Mesenchymal stem cell (in vitro differentiated cells and primary cell): ENCODE results near the gene TSPYL4.

Experiments used
- DNase-seq: peaks from one replicate; pipeline ENCODE4 v3.0.0-alpha.2; 2013
- H2AFZ ChIP-seq: one replicate; pipeline ENCODE4 v1.6.1; 2013; ENCODE audit warnings: low read depth, mild to moderate bottlenecking, control low read depth, inconsistent platforms, low read length, moderate library complexity
- H2AK5ac ChIP-seq: 2 replicates; pipeline ENCODE4 v1.6.1; 2013; ENCODE audit warnings: low read length, moderate library complexity, mild to moderate bottlenecking, inconsistent platforms; ENCODE audit not compliant: severe bottlenecking
- H2BK120ac ChIP-seq: one replicate; pipeline ENCODE4 v1.6.1; 2013; ENCODE audit warnings: low read depth, mild to moderate bottlenecking, inconsistent platforms, low read length, moderate library complexity
- H2BK12ac ChIP-seq, 2 experiments: one replicate each; pipeline ENCODE4 v1.6.1; 2013; ENCODE audit warnings: inconsistent platforms in 2 of 2, low read length in 2 of 2, mild to moderate bottlenecking in 2 of 2, moderate library complexity in 2 of 2, control low read depth in 1 of 2
- H2BK15ac ChIP-seq: one replicate; pipeline ENCODE4 v1.6.1; 2013; ENCODE audit warnings: mild to moderate bottlenecking, low read depth, inconsistent platforms; ENCODE audit not compliant: poor library complexity, severe bottlenecking
- H2BK5ac ChIP-seq: 2 replicates; pipeline ENCODE4 v1.6.1; 2013; ENCODE audit warnings: low read depth, mild to moderate bottlenecking, low read length, control low read depth, inconsistent platforms; ENCODE audit not compliant: poor library complexity, severe bottlenecking
- H3K14ac ChIP-seq, 2 experiments: one replicate each; pipeline ENCODE4 v1.6.1; 2013; ENCODE audit warnings: inconsistent platforms in 2 of 2, low read length in 2 of 2, control low read depth in 1 of 2, mild to moderate bottlenecking in 1 of 2, moderate library complexity in 1 of 2
- H3K18ac ChIP-seq, 2 experiments: one replicate each; pipeline ENCODE4 v1.6.1; 2013; ENCODE audit warnings: inconsistent platforms in 2 of 2, low read length in 2 of 2, control low read depth in 1 of 2, low read depth in 1 of 2, mild to moderate bottlenecking in 1 of 2
- H3K23ac ChIP-seq, 2 experiments: one replicate each; pipeline ENCODE4 v1.6.1; 2013; ENCODE audit warnings: inconsistent platforms in 2 of 2, low read length in 2 of 2, mild to moderate bottlenecking in 2 of 2, moderate library complexity in 2 of 2, control low read depth in 1 of 2
- H3K27ac ChIP-seq: 2 replicates; pipeline ENCODE4 v1.5.1; 2013; ENCODE audit warnings: mild to moderate bottlenecking, moderate library complexity, low read length, control low read depth, inconsistent platforms; ENCODE audit not compliant: poor library complexity, severe bottlenecking
- H3K27me3 ChIP-seq, 2 experiments: 2 replicates each; pipeline versions ENCODE4 v1.6.1 to v1.7.0; 2013; ENCODE audit warnings: low read length in 2 of 2, mild to moderate bottlenecking in 2 of 2, moderate library complexity in 2 of 2, control low read depth in 1 of 2, inconsistent platforms in 1 of 2; ENCODE audit not compliant: control insufficient read depth in 1 of 2, insufficient read depth in 1 of 2
- H3K36me3 ChIP-seq, 2 experiments: 2 replicates each; pipeline versions ENCODE4 v1.6.1 to v1.7.0; 2013; ENCODE audit warnings: low read length in 2 of 2, control low read depth in 1 of 2, inconsistent platforms in 1 of 2, low read depth in 1 of 2, mild to moderate bottlenecking in 1 of 2; ENCODE audit not compliant: insufficient read depth in 2 of 2, control insufficient read depth in 1 of 2
- H3K4ac ChIP-seq, 2 experiments: one replicate each; pipeline ENCODE4 v1.6.1; 2013; ENCODE audit warnings: inconsistent platforms in 2 of 2, low read length in 2 of 2, mild to moderate bottlenecking in 2 of 2, moderate library complexity in 2 of 2, control low read depth in 1 of 2, low read depth in 1 of 2
- H3K4me1 ChIP-seq: 2 replicates; pipeline ENCODE4 v1.6.1; 2013; ENCODE audit warnings: low read depth, low read length, control low read depth; ENCODE audit not compliant: control insufficient read depth, insufficient read depth
- H3K4me2 ChIP-seq: 2 replicates; pipeline ENCODE4 v1.6.1; 2013; ENCODE audit warnings: low read length, mild to moderate bottlenecking, inconsistent platforms; ENCODE audit not compliant: poor library complexity, severe bottlenecking
- H3K4me3 ChIP-seq, 2 experiments: 2 replicates each; pipeline versions ENCODE4 v1.5.1 to v1.7.0; 2013; ENCODE audit warnings: low read length in 2 of 2, mild to moderate bottlenecking in 2 of 2, control low read depth in 1 of 2, low read depth in 1 of 2; ENCODE audit not compliant: insufficient read depth in 1 of 2
- H3K79me1 ChIP-seq: replicated peaks from 2 replicates; pipeline ENCODE4 v1.6.1; 2013; ENCODE audit warnings: mild to moderate bottlenecking, control low read depth, low read length, inconsistent platforms; ENCODE audit not compliant: poor library complexity, severe bottlenecking
- H3K9ac ChIP-seq: 2 replicates; pipeline ENCODE4 v1.7.0; 2013; ENCODE audit warnings: mild to moderate bottlenecking, low read length, moderate library complexity
- H3K9me3 ChIP-seq: 2 replicates; pipeline ENCODE4 v1.7.0; 2013; ENCODE audit warnings: mild to moderate bottlenecking, low read length; ENCODE audit not compliant: control insufficient read depth
- H4K8ac ChIP-seq: one replicate; pipeline ENCODE4 v1.6.1; 2013; ENCODE audit warnings: inconsistent platforms, mild to moderate bottlenecking, low read length, moderate library complexity
- H4K91ac ChIP-seq: one replicate; pipeline ENCODE4 v1.6.1; 2013; ENCODE audit warnings: mild to moderate bottlenecking, low read length, inconsistent platforms
- WGBS: methylation state at CpG from one replicate; pipeline ENCODE4 v1.1.7; 2013; ENCODE audit warnings: mixed read lengths; 5-methylcytosine and 5-hydroxymethylcytosine counted together

The TSPYL4 gene

DNA sequence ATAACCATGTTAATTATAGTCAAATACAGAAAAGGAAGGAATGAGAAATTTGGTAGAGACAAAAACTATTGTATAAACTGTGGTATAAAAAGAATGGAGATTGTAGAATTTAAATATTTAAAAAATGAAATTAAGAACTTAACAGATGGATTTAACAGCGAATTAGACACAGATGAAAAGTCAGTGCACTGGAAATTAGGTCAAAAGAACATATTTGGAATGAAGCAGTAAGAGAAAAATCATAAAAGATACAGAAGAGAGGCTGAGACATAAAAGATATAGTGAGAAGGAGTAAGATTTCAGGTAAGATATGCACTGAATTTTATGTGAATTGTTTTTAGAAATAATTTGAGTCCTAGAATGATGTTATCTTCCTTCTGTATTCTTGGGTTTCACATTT is 14.0 kb downstream of the TSPYL4 start:
- H3K4ac ChIP-seq, result no peak overlapping the region
- WGBS, result 98% methylated on average over 1 of the region's 1 CpG
- H3K27me3 ChIP-seq, result no peaks in the 10 kb centered on the region
- H2AFZ ChIP-seq, result no peak overlapping the region
- no peaks in the 10 kb centered on the region for H3K9me3 ChIP-seq
- H3K4me2 ChIP-seq, result no peak overlapping the region
- H3K4me3 ChIP-seq, result no peak overlapping the region
- no peak overlapping the region for H2BK15ac ChIP-seq
- no peak overlapping the region for H2BK120ac ChIP-seq
- DNase-seq, result no peak
- no peaks in the 10 kb centered on the region for H3K79me1 ChIP-seq
- no peak overlapping the region for H4K91ac ChIP-seq
- no peak overlapping the region for H3K27ac ChIP-seq
- no peak overlapping the region for H3K9ac ChIP-seq
- H3K18ac ChIP-seq, result no peak overlapping the region
- H3K4me1 ChIP-seq, result no peaks in the 10 kb centered on the region
- H3K23ac ChIP-seq, result no peak overlapping the region
- no peak overlapping the region for H3K14ac ChIP-seq
- H2BK5ac ChIP-seq, result no peak overlapping the region
- H3K36me3 ChIP-seq, result peaks cover 2 to 18% of the 10 kb centered on the region in 2 experiments
- H2AK5ac ChIP-seq, result no peak overlapping the region
- H2BK12ac ChIP-seq, result no peak overlapping the region
- no peak overlapping the region for H4K8ac ChIP-seq

GRCh38 chr6:116239256-116239655 is 14.6 kb downstream of the TSPYL4 start:
- 100% methylated on average over 2 of the region's 2 CpGs for WGBS
- H3K4me3 ChIP-seq, result no peak overlapping the region
- H3K27me3 ChIP-seq, result no peaks in the 10 kb centered on the region
- H3K27ac ChIP-seq, result no peak overlapping the region
- no peak overlapping the region for H2BK15ac ChIP-seq
- H2AK5ac ChIP-seq, result no peak overlapping the region
- H4K8ac ChIP-seq, result no peak overlapping the region
- H2BK12ac ChIP-seq, result no peak overlapping the region
- no peak overlapping the region for H3K14ac ChIP-seq
- H2BK120ac ChIP-seq, result no peak overlapping the region
- peaks cover 2% of the 10 kb centered on the region for H3K79me1 ChIP-seq
- H2AFZ ChIP-seq, result no peak overlapping the region
- no peak overlapping the region for H3K9ac ChIP-seq
- no peaks in the 10 kb centered on the region for H3K4me1 ChIP-seq
- no peak overlapping the region for H2BK5ac ChIP-seq
- H3K36me3 ChIP-seq, result peaks cover 2 to 18% of the 10 kb centered on the region in 2 experiments
- H3K18ac ChIP-seq, result no peak overlapping the region
- no peak overlapping the region for H3K4me2 ChIP-seq
- no peak for DNase-seq
- no peaks in the 10 kb centered on the region for H3K9me3 ChIP-seq
- no peak overlapping the region for H3K23ac ChIP-seq
- H3K4ac ChIP-seq, result no peak overlapping the region
- no peak overlapping the region for H4K91ac ChIP-seq

GRCh38 chr6:116238083-116238482 is 15.8 kb downstream of the TSPYL4 start:
- H4K91ac ChIP-seq, result no peak overlapping the region
- no peak overlapping the region for H3K4ac ChIP-seq
- no peaks in the 10 kb centered on the region for H3K4me1 ChIP-seq

GRCh38 chr6:116234689-116235088 is 19.2 kb downstream of the TSPYL4 start:
- H2AFZ ChIP-seq, result no peak overlapping the region
- no peak overlapping the region for H3K14ac ChIP-seq
- H2BK12ac ChIP-seq, result no peak overlapping the region
- H2BK5ac ChIP-seq, result no peak overlapping the region
- no peaks in the 10 kb centered on the region for H3K4me1 ChIP-seq
- no peak overlapping the region for H2AK5ac ChIP-seq
- DNase-seq, result no peak
- H3K9ac ChIP-seq, result no peak overlapping the region
- H3K27ac ChIP-seq, result no peak overlapping the region
- no peak overlapping the region for H3K23ac ChIP-seq
- H4K91ac ChIP-seq, result no peak overlapping the region
- no peaks in the 10 kb centered on the region for H3K9me3 ChIP-seq
- no peak overlapping the region for H3K18ac ChIP-seq
- H2BK120ac ChIP-seq, result no peak overlapping the region
- H3K4me3 ChIP-seq, result no peak overlapping the region
- H3K4me2 ChIP-seq, result no peak overlapping the region
- H3K4ac ChIP-seq, result no peak overlapping the region
- no peak overlapping the region for H4K8ac ChIP-seq
- no peak overlapping the region for H2BK15ac ChIP-seq
- 96% methylated on average over 3 of the region's 3 CpGs for WGBS
- peaks cover 3 to 18% of the 10 kb centered on the region in 2 experiments for H3K36me3 ChIP-seq
- peaks cover 2% of the 10 kb centered on the region for H3K79me1 ChIP-seq
- no peaks in the 10 kb centered on the region for H3K27me3 ChIP-seq

More at GRCh38 chr6:116238083-116238482, 15.8 kb downstream of the TSPYL4 start:
- Histone ChIP-seq H3K4me2 (no peak overlapping the region), H3K27me3 (no peaks in the 10 kb centered on the region), H3K27ac (no peak overlapping the region), H2AK5ac (no peak overlapping the region), H3K14ac (no peak overlapping the region), H3K18ac (no peak overlapping the region), H2BK120ac (no peak overlapping the region), H3K23ac (no peak overlapping the region), H3K36me3 (peaks cover 2 to 18% of the 10 kb centered on the region in 2 experiments), H2BK12ac (no peak overlapping the region), H2BK5ac (no peak overlapping the region), H3K9me3 (no peaks in the 10 kb centered on the region), H3K9ac (no peak overlapping the region), H2BK15ac (no peak overlapping the region), H3K79me1 (peaks cover 2% of the 10 kb centered on the region), H4K8ac (no peak overlapping the region), H3K4me3 (no peak overlapping the region), H2AFZ (no peak overlapping the region)
- DNase-seq, result peak; percentile 93
- 42% methylated on average over 2 of the region's 2 CpGs for WGBS
